GM12865 (cell line): ENCODE data around the gene PTPRK.

Source experiments
- DNase-seq: peaks from one replicate; pipeline ENCODE4 v3.0.0; 2010; ENCODE audit warnings: low read depth
- H3K4me3 ChIP-seq: 2 replicates; pipeline ENCODE4 v1.5.1; 2011; ENCODE audit warnings: mild to moderate bottlenecking, low read depth, low read length, control low read depth
- TF ChIP-seq, protein P1 (sequence below): IDR thresholded peaks from 2 replicates; pipeline ENCODE4 v1.5.1; 2011; ENCODE audit warnings: low read length, control low read depth, low read depth, inconsistent platforms; ENCODE audit not compliant: insufficient read depth; ENCODE audit errors: missing control alignments

The PTPRK gene

DNA sequence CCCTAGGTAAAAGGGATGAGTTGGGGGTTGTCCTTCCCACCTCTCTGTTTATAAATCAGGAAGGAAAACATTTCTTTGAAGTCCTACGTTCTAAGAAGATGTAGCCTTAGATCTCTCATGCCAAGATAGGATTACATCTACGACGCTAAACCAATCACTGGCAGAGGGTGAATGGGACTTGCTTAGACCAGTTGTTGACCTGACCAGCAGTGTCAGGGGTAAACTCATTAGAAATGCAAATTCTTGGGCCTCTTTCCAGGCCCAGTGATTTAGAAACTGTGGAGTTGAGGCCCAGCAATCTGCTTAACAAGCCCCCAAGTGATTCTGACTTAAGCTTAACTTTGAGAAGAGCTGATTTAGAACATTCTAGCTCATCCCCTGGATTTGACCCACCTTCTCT lies 472.4 kb downstream of the PTPRK start:
- no peak for DNase-seq
- TF ChIP-seq, protein P1, sequence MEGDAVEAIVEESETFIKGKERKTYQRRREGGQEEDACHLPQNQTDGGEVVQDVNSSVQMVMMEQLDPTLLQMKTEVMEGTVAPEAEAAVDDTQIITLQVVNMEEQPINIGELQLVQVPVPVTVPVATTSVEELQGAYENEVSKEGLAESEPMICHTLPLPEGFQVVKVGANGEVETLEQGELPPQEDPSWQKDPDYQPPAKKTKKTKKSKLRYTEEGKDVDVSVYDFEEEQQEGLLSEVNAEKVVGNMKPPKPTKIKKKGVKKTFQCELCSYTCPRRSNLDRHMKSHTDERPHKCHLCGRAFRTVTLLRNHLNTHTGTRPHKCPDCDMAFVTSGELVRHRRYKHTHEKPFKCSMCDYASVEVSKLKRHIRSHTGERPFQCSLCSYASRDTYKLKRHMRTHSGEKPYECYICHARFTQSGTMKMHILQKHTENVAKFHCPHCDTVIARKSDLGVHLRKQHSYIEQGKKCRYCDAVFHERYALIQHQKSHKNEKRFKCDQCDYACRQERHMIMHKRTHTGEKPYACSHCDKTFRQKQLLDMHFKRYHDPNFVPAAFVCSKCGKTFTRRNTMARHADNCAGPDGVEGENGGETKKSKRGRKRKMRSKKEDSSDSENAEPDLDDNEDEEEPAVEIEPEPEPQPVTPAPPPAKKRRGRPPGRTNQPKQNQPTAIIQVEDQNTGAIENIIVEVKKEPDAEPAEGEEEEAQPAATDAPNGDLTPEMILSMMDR: no peak
- no peak overlapping the region for H3K4me3 ChIP-seq

DNA sequence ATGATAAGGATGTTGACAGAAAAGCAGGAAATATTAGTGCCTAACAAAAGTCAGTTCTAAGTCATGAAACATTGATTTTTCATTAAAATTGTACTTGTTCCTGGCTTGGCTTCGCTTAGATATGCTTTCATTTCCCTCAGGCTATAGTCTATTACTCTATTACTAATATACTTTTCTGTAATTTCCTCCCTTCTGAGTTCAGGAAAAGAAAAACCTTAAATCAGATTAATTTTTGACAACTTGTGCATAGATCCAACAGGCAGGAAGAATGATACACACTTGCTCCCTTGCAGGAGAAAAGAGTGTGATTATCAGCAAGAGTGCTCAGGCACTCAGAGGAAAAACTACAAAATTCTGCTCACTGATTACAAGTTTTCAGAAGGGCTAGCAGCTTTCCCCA lies 474.4 kb downstream of the PTPRK start:
- TF ChIP-seq, protein P1: no peak
- no peak for DNase-seq
- H3K4me3 ChIP-seq: no peak overlapping the region

DNA sequence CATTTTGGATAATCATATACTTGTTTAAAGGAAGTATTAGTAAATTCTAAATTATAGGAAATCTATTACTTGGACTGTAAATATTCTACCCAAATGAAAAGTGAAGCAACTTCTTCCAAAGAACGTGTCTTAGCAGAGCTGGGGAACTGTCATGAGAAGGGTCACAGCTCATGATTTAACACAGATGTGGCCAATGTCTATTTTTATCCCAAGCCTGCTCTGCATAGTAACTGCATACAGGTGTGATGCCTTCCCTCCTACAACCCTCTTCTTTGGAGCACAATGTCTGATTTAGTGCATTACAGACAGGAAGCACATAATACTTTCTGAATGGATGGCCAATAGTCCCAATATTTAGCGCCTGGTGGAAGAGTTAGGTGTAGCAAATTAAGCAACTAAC lies 480.9 kb downstream of the PTPRK start:
- TF ChIP-seq, protein P1: no peak
- DNase-seq: no peak
- H3K4me3 ChIP-seq: no peak overlapping the region

DNA sequence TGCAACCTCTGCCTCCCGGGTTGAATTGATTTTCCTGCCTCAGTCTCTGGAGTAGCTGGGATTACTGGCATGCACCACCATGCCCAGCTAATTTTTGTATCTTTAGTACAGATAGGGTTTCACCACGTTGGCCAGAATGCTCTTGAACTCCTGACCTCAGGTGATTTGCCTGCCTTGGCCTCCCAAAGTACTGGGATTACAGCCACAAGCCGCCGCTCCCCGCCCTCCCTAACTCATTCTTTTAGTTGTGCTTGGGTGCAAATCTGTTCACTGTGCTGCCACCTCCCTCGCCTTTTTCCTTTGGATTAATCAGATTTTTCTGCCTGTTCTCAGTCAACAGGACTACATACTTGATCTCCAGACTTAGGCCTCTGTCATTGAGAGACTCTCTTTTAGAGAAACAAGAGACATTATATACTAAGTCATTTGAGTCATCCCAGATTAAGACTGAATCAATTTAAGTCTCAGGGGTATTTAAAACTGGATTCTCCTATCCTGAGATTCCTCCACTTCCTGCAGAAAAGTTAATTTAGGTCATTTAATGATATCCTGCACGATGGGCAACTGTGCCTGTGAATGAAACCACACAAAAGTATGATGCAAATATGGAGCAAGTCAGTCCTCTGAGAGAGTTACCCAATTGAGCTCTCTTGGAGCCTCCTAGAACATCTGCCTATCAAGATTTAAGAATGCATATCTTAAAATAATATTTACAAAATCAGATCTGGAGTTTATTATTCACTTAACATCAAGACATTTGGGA lies 483.4 kb downstream of the PTPRK start:
- no peak overlapping the region for H3K4me3 ChIP-seq
- DNase-seq: no peak
- TF ChIP-seq, protein P1: no peak

DNA sequence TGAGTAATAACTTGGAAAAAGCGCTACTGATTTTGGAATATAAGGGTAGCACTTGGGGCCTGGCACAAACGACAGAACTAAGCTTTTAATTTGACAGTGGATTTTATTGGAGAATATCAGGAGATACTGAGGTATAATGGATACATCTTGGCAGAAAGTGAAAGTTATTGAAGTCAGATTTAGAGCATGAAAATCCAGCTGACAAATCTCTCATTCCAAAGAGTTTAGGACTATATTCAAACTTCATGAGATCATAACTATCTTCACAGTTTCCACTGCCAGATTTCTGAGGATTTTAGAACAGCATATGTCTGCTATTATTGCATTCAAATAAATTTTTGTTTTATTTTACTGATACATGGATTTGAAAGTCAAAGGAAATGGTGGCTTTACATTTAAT lies 487.2 kb downstream of the PTPRK start:
- TF ChIP-seq, protein P1: no peak
- DNase-seq: no peak
- no peak overlapping the region for H3K4me3 ChIP-seq

DNA sequence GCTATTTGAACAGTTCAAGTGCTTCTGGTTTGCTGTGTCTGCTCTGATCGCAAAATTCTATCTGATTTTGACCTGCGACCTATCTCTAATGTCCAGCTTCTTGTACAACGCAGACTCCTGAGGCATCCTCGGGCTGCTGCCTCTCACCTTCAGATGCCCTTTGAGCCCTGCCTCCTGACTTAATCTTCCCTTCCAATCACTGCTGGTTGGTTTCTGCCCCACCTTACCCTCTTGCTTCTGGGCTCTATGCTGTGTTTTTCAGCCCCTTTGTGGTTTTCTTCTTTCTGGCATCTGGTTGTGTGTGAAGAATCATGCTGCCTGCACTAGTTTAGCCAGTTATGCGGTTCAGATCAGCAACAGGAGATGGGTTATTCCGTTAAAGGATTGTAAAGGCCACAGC lies 488.4 kb downstream of the PTPRK start:
- H3K4me3 ChIP-seq: no peak overlapping the region
- DNase-seq: no peak
- TF ChIP-seq, protein P1: no peak

DNA sequence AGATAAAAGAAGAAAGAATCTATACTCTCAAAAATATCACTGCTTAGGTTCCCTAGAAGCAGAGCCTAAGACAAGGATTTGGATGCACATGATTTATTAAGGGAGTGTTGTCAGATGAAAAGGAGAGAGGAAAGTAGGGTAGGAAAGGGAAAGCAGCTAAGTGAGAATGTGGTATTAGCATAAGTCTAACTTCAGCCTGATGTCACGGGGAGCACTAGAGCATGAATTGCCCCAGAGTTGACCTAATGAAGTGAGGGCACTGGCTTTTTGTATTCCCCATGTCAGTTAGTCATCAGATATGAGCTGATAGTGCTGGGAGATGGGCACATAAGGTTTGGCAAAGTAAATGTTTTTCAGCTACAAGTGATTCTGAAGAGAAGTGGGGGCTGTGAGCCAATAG lies 490.6 kb downstream of the PTPRK start:
- no peak overlapping the region for H3K4me3 ChIP-seq
- TF ChIP-seq, protein P1: no peak
- no peak for DNase-seq
